Right lobe of liver (tissue), 4 donors: ENCODE measurements around the gene MYO5A.

Experiments
- POLR2A ChIP-seq: fragments of 450-650 bp; IDR thresholded peaks from one replicate; pipeline ENCODE4 v1.6.1; 2017; ENCODE audit warnings: antibody characterized with exemption, mild to moderate bottlenecking
- TF ChIP-seq, protein P1 (sequence below), 4 donors: fragments of 200-600 bp in 3 of 4; fragments of 450-650 bp in 1 of 4; IDR thresholded peaks; one replicate each; pipeline versions ENCODE4 v1.5.1 to v1.8.0; 2016 to 2022; ENCODE audit warnings: antibody characterized with exemption in 4 of 4, mild to moderate bottlenecking in 2 of 4
- donor health status: DM: no; HTN: no; CAD: no.
- donor health status: DM: no; HTN: no; CAD: no.
- donor health status: DM: no; HTN: yes; CAD: no.

GRCh38 chr15:52498706-52499105 lies 30.0 kb downstream of the MYO5A start:
- TF ChIP-seq, protein P1, sequence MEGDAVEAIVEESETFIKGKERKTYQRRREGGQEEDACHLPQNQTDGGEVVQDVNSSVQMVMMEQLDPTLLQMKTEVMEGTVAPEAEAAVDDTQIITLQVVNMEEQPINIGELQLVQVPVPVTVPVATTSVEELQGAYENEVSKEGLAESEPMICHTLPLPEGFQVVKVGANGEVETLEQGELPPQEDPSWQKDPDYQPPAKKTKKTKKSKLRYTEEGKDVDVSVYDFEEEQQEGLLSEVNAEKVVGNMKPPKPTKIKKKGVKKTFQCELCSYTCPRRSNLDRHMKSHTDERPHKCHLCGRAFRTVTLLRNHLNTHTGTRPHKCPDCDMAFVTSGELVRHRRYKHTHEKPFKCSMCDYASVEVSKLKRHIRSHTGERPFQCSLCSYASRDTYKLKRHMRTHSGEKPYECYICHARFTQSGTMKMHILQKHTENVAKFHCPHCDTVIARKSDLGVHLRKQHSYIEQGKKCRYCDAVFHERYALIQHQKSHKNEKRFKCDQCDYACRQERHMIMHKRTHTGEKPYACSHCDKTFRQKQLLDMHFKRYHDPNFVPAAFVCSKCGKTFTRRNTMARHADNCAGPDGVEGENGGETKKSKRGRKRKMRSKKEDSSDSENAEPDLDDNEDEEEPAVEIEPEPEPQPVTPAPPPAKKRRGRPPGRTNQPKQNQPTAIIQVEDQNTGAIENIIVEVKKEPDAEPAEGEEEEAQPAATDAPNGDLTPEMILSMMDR (IDR thresholded peaks at IDR 0.05): no peak
- no peak for TF ChIP-seq POLR2A
